ENCODE data around the gene ZWILCH.

GRCh38 chr15:66515901-66516322 is 10.8 kb downstream of the ZWILCH start:
- TF ChIP-seq CTCF (IDR thresholded peaks at IDR 0.05; ENCODE audit: insufficient read depth, low read depth, low read length) (no peak), EZH2 (IDR thresholded peaks at IDR 0.05; ENCODE audit: insufficient read depth, low read length) (no peak)

All from astrocyte (in vitro differentiated cells and primary cell).